Stimulated activated naive CD8-positive, alpha-beta T cell treated with anti-CD3 and anti-CD28 coated beads, Interleukin-15, Interleukin-2, amounts not matched to agents 100 U/mL and 50 U/mL, for 24 hours (primary cell): ENCODE data around the gene LIN7A.

Experiments used
- ATAC-seq: fragments of 150-1000 bp; cut with Tn5 transposase; one replicate; pipeline ENCODE4 v1.10.0; 2021
- DNase-seq: peaks from one replicate; pipeline ENCODE4 v3.0.0; 2021

LIN7A gene

DNA sequence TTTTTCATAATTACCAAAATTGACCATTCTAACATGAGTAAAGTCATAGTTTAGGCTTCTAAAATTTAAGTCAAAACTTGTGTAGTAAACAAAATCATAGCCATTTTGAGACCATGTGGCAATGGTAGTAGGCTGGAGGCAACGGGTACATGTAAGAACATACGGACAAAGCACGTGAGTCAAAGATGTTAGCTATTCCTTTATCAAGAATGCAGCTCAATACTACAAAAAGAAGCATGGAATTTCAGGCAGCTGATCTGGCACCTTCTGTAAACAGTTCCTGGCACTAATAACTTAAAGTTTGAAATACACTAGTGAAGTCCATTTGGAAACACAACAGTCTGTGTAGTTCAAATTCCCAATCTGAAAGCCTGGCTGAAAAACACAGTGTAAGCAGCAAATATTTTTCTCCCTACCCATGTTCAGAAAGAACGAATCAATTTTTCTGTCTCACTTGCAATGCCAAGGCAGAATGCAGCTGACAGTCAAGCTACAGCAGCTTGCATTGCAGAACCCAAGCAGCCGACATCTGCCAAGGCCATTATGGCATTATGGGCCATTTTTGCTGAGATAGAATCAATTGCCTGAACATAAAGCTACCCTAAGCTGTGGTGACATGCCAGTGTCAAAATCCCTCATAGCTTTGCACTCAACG is 191.8 kb downstream of the LIN7A start:
- no peak for DNase-seq
- no peak for ATAC-seq
